Mesodermal cell (in vitro differentiated cells): ENCODE data around the gene TMEM221.
A peak's percentile ranks its signal among the peaks of the same experiment; 100 is the strongest.

Experiments used
- H3K27ac ChIP-seq: 2 replicates; pipeline ENCODE4 v1.7.0; 2013; ENCODE audit warnings: mild to moderate bottlenecking, low read depth, low read length, moderate library complexity; ENCODE audit not compliant: severe bottlenecking
- H3K36me3 ChIP-seq: 2 replicates; pipeline ENCODE4 v1.7.1; 2013; ENCODE audit warnings: mild to moderate bottlenecking, low read length, moderate library complexity; ENCODE audit not compliant: control insufficient read depth, insufficient read depth
- H3K4me1 ChIP-seq: one replicate; pipeline ENCODE4 v1.7.1; 2013; ENCODE audit warnings: mild to moderate bottlenecking, low read length; ENCODE audit not compliant: insufficient read depth, control insufficient read depth, poor library complexity, severe bottlenecking
- H3K4me3 ChIP-seq: 2 replicates; pipeline ENCODE4 v1.7.0; 2013; ENCODE audit warnings: low read length, control low read depth, mild to moderate bottlenecking; ENCODE audit not compliant: insufficient read depth, poor library complexity, severe bottlenecking; ENCODE audit errors: extremely low read depth
- H3K9me3 ChIP-seq: 2 replicates; pipeline ENCODE4 v1.7.1; 2013; ENCODE audit warnings: mild to moderate bottlenecking, low read length, moderate library complexity; ENCODE audit not compliant: control insufficient read depth
- WGBS, 2 experiments: methylation state at CpG; one replicate each; pipeline ENCODE4 v1.1.5; 2013; ENCODE audit warnings: missing lambda C conversion rate in 2 of 2; ENCODE audit not compliant: insufficient coverage in 2 of 2; 5-methylcytosine and 5-hydroxymethylcytosine counted together

TMEM221 gene

GRCh38 chr19:17389957-17390664 is 58.4 kb downstream of the TMEM221 start:
- H3K27ac ChIP-seq, result no peak overlapping the region
- H3K36me3 ChIP-seq, result no peaks in the 10 kb centered on the region
- H3K4me1 ChIP-seq, result peaks cover 5% of the 10 kb centered on the region
- H3K9me3 ChIP-seq, result peaks cover 18% of the 10 kb centered on the region
- WGBS, 2 experiments, result 10 to 21% methylated on average over 13 to 30 of the region's 37 CpGs
- H3K4me3 ChIP-seq, result peak overlapping the region; percentile 53

DNA sequence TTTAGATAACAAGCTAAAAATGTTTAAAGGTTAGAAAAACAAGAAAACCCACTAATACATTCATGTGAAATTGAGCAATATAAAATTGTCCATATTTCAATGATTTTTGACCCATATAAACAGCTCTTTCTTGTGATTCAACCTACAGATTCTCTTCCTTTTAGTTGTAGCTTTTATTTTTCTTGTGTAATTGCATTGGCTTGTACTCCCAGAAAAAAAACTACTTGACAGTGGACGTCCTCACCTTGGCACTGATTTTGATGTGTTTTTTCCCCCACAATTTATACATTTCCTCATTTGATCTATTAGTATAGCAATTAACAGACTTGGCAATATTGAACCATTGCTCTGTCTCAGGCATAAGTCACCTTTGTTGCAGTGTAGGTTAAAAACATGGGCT is 59.2 kb downstream of the TMEM221 start:
- peaks cover 18% of the 10 kb centered on the region for H3K9me3 ChIP-seq
- no peak overlapping the region for H3K4me3 ChIP-seq
- WGBS, 2 experiments, result no CpG with 5 or more reads among the region's 1 CpG
- peaks cover 5% of the 10 kb centered on the region for H3K4me1 ChIP-seq
- no peaks in the 10 kb centered on the region for H3K36me3 ChIP-seq
- no peak overlapping the region for H3K27ac ChIP-seq

- Histone ChIP-seq H3K36me3 (no peaks in the 10 kb centered on the region), H3K27ac (no peak overlapping the region), H3K4me3 (no peak overlapping the region), H3K4me1 (peaks cover 8% of the 10 kb centered on the region), H3K9me3 (peaks cover 18% of the 10 kb centered on the region)
- WGBS, 2 experiments, result 33 to 34% methylated on average over 12 to 13 of the region's 20 CpGs
Measured at GRCh38 chr19:17385878-17386611, 62.4 kb downstream of the TMEM221 start.
